Brain microvascular endothelial cell (primary cell): ENCODE data around the gene TWIST2.

Experiments
- DNase-seq: peaks from one replicate; pipeline ENCODE4 v3.0.0-alpha.2; 2020
- H3K27ac ChIP-seq: fragments of 250-450 bp; sonication (Bioruptor Pico); 2 replicates; pipeline ENCODE4 v1.5.1; 2020; ENCODE audit warnings: mild to moderate bottlenecking, moderate library complexity
- H3K27me3 ChIP-seq: fragments of 250-450 bp; sonication (Bioruptor Pico); replicated peaks from 2 replicates; pipeline ENCODE4 v1.5.1; 2020; ENCODE audit warnings: mild to moderate bottlenecking
- H3K36me3 ChIP-seq: fragments of 250-450 bp; sonication (Bioruptor Pico); replicated peaks from 2 replicates; pipeline ENCODE4 v1.5.1; 2020; ENCODE audit warnings: mild to moderate bottlenecking
- H3K4me3 ChIP-seq: 2 replicates; pipeline ENCODE4 v1.5.1; 2011; ENCODE audit warnings: low read depth, mild to moderate bottlenecking, control low read depth, low read length, moderate library complexity
- in situ Hi-C: cut with HindIII; loops from 2 replicates; pipeline ENCODE4 v1.10.0; 2017; ENCODE audit warnings: low sequenced_read_pairs, low pct_ligation_motif_present
- TF ChIP-seq, protein P1 (sequence below): IDR thresholded peaks from 2 replicates; pipeline ENCODE4 v1.5.1; 2011; ENCODE audit warnings: low read depth, mild to moderate bottlenecking, moderate library complexity, low read length, control low read depth, inconsistent platforms; ENCODE audit errors: missing control alignments

Gene TWIST2

DNA sequence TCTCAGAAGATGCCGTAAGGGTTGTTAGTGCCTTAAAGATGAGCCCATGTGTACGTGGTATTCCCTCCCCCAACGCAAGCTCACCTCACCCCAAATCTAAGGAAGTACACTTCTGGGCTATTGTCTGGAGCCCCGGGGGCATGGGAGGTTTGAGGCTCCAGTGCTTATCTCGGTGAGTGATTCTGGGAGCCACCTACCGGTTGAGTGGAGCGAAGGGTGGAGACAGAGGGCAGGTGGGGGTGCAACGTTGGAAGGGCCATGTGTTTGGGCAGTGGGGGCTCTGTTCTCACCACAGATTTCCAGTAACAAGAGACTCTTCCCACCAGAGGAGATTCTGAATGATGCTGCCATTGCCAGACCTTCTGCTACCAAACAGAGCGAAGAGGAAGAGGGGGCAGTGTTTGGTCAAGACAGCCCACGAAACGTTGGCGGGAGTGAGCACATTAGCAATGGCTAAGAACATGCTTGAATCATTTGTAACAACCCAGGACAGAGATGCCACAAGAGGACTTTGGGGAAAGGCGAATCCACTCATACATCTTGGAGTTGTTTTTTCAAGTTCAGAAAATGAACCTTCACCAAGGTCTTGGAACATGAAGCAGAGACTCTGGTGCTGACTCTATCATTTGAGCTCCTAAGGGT, 38.7 kb downstream of the TWIST2 start:
- H3K4me3 ChIP-seq, result no peak overlapping the region

DNA sequence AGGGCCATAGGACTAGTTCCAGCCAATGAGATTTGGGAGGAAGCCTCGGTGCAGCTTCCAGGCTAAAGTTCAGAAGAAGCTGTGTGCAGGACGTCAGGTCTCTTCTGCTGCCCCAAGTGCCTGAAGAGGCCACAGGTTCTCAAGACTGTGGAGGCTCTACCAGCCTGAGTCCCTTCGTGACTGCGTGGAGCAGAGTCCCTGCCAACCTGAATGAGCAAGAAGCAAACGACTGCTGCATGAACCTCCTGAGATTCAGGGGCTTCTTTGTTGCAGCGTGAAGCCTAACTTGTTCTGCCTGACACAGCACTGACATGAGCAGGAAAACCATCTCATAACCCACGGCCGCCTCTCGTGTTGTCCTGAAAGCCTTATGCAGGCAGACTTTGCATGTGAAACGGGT, 39.7 kb downstream of the TWIST2 start:
- Histone ChIP-seq H3K36me3 (no peaks in the 10 kb centered on the region), H3K27me3 (no peaks in the 10 kb centered on the region), H3K27ac (no peak overlapping the region), H3K4me3 (no peak overlapping the region)
- in situ Hi-C loops, result no loop called here
- no peak for DNase-seq
- TF ChIP-seq, protein P1, sequence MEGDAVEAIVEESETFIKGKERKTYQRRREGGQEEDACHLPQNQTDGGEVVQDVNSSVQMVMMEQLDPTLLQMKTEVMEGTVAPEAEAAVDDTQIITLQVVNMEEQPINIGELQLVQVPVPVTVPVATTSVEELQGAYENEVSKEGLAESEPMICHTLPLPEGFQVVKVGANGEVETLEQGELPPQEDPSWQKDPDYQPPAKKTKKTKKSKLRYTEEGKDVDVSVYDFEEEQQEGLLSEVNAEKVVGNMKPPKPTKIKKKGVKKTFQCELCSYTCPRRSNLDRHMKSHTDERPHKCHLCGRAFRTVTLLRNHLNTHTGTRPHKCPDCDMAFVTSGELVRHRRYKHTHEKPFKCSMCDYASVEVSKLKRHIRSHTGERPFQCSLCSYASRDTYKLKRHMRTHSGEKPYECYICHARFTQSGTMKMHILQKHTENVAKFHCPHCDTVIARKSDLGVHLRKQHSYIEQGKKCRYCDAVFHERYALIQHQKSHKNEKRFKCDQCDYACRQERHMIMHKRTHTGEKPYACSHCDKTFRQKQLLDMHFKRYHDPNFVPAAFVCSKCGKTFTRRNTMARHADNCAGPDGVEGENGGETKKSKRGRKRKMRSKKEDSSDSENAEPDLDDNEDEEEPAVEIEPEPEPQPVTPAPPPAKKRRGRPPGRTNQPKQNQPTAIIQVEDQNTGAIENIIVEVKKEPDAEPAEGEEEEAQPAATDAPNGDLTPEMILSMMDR, result no peak

More for the DNA sequence above, 38.7 kb downstream of the TWIST2 start:
- H3K36me3 ChIP-seq, result no peaks in the 10 kb centered on the region
- DNase-seq, result no peak
- H3K27me3 ChIP-seq, result no peaks in the 10 kb centered on the region
- no peak overlapping the region for H3K27ac ChIP-seq
- TF ChIP-seq, protein P1, result no peak
- in situ Hi-C loops, result no loop called here

DNA sequence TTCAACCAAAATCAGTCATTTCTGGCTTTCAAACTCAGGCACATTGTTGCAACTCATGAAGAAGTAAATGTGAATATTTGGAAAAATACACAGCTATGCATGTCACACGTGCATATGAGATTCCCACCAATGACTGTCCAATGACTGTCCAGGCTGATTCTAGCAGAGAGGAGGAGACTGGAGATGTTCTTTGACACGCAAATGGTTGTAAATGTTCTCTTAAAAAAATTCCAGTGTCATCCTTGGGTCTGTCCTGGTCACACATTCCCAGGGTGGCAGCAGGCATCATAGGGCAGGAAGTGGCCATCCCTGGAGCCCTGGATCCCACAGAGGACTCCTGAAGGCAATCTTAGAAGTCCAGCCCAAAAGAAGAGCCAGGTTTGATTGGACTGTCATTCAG, 40.9 kb downstream of the TWIST2 start:
- Histone ChIP-seq H3K27me3 (no peaks in the 10 kb centered on the region), H3K4me3 (no peak overlapping the region), H3K36me3 (no peaks in the 10 kb centered on the region), H3K27ac (no peak overlapping the region)
- in situ Hi-C loops, result no loop called here
- TF ChIP-seq, protein P1, result no peak
- no peak for DNase-seq

DNA sequence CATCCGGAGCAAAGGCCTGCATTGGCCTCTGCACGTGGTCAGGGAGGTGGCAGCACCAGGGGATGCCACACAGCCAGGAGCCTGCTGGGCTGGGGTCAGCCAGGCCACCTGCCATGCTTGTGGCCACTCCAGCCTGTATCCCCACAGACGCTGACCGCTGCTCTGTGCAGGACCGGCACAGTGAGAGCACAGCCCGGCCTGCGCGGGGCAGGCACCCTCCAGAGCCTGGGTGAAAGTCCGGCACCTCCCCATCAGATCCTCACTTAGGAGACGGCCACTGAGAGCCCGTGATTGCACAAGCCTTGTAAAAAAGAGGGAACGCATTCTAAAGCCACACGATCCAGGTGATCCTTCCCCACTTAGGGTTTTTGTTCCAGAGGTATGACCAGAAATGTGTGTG, 42.2 kb downstream of the TWIST2 start:
- in situ Hi-C loops, result no loop called here
- H3K27me3 ChIP-seq, result no peaks in the 10 kb centered on the region
- no peak overlapping the region for H3K27ac ChIP-seq
- no peak overlapping the region for H3K4me3 ChIP-seq
- DNase-seq, result no peak
- H3K36me3 ChIP-seq, result no peaks in the 10 kb centered on the region
- TF ChIP-seq, protein P1, result no peak

DNA sequence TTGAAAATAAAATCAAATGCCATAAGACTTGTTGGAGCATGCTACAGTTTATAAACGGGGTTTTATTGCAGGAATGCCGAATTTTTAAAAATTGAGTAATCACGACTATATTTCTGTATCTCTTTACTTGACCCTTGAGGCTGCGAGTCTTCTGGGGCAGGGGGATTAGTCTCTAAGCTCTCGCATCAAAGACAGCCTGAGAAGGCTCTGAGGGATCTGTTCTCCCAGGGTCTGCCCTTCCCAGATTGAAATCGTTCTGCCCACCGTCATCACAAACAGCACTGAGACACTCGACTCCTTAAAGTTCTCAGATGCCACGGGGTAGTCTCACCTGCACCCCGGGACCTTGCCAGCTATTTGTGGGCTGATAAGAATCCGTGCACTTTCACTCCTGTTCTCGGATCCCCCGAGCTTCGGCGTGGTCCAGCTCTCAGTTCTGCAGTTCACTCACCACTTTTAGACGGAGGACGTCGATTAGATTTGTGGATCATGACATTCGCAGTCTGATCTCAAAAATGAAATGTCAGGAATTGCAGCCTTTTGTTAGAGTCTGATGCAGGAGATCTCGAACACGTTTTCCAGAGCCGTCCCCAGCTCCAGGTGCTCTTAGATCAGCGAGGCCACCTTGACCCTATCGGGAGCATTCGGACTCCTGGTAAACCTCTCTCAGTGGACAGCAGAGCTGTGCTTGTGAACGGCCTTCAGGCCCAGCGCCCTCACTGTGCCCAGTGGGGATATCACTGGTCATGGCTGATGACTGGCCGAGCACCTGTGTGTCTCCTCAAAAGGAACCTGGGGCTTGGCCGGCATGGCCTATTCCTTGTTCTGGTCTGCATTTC, 43.0 kb downstream of the TWIST2 start:
- Histone ChIP-seq H3K27me3 (no peaks in the 10 kb centered on the region), H3K27ac (no peak overlapping the region), H3K4me3 (no peak overlapping the region), H3K36me3 (no peaks in the 10 kb centered on the region)
- TF ChIP-seq, protein P1, result no peak
- DNase-seq, result no peak
- in situ Hi-C loops, result no loop called here
